ENCODE results near the gene TMEM19. TPM values are rescaled to one million over a fixed set of nuclear protein-coding genes. Genes with fewer than 3 reads are reported as not detected.

Gene TMEM19
- polyA plus RNA-seq, 1 of the 3 experiments (the other 2 are of a cell fraction): 12.6 TPM

GRCh38 chr12:71691504-71692129 is 5.7 kb downstream of the TMEM19 start:
- 88% methylated on average over 4 of the region's 4 CpGs for WGBS (ENCODE audit: low lambda C conversion rate)
- Histone ChIP-seq H4K20me1 (ENCODE audit: insufficient read depth) (no peaks in the 10 kb centered on the region), H3K4me1 (ENCODE audit: control insufficient read depth in 1 of 2, insufficient read depth in 2 of 2, low read depth in 1 of 2, low read length in 1 of 2) (peaks cover 2 to 7% of the 10 kb centered on the region in 2 experiments; a peak in 3 of 4 replicates), H2AFZ (ENCODE audit: low read depth) (no peak overlapping the region), H3K9me3 (no peaks in the 10 kb centered on the region), H3K27ac (ENCODE audit: low read depth in 2 of 2, low read length in 1 of 2) (no peak overlapping the region), H3K4me2 (no peak overlapping the region), H3K79me2 (ENCODE audit: insufficient read depth) (peaks cover 27% of the 10 kb centered on the region), H3F3A (replicated peaks; ENCODE audit: insufficient read depth) (peaks cover 11% of the 10 kb centered on the region), H3K36me3 (replicated peaks in 1 of 2; ENCODE audit: control insufficient read depth in 1 of 2, insufficient read depth in 2 of 2, low read length in 1 of 2) (peaks cover 0 to 14% of the 10 kb centered on the region in 2 experiments), H3K9ac (no peak overlapping the region), H3K27me3 (ENCODE audit: insufficient read depth) (no peaks in the 10 kb centered on the region), H3K9me2 (no peaks in the 10 kb centered on the region), H3K4me3 (ENCODE audit: low read depth in 2 of 2, low read length in 1 of 2) (no peak overlapping the region)
- no peak for TF ChIP-seq NFIC (IDR thresholded peaks at IDR 0.05; ENCODE audit: borderline replicate concordance)
- no peak for TF ChIP-seq GATA2 (CRISPR knock-in tag; IDR thresholded peaks at IDR 0.05)
- TF ChIP-seq TCF12 (IDR thresholded peaks at IDR 0.05): no peak
- no peak for TF ChIP-seq JUND (IDR thresholded peaks at IDR 0.05)
- no peak for TF ChIP-seq YY1 (IDR thresholded peaks at IDR 0.05; ENCODE audit: low read depth)
- TF ChIP-seq RXRA (IDR thresholded peaks at IDR 0.05; ENCODE audit: borderline replicate concordance, low read depth): no peak
- TF ChIP-seq EP300 (IDR thresholded peaks at IDR 0.05; ENCODE audit: borderline replicate concordance in 1 of 2, low read depth in 1 of 2, low read length in 1 of 2): no peak
- no peak for TF ChIP-seq IRF3 (IDR thresholded peaks at IDR 0.05; ENCODE audit: low read depth, low read length)
- no peak for TF ChIP-seq MAX (IDR thresholded peaks at IDR 0.05; ENCODE audit: low read depth)
- no peak for TF ChIP-seq FOSL2 (IDR thresholded peaks at IDR 0.05; ENCODE audit: borderline replicate concordance, low read depth)
- no peak for TF ChIP-seq ELF1 (IDR thresholded peaks at IDR 0.05)
- TF ChIP-seq, protein P1, sequence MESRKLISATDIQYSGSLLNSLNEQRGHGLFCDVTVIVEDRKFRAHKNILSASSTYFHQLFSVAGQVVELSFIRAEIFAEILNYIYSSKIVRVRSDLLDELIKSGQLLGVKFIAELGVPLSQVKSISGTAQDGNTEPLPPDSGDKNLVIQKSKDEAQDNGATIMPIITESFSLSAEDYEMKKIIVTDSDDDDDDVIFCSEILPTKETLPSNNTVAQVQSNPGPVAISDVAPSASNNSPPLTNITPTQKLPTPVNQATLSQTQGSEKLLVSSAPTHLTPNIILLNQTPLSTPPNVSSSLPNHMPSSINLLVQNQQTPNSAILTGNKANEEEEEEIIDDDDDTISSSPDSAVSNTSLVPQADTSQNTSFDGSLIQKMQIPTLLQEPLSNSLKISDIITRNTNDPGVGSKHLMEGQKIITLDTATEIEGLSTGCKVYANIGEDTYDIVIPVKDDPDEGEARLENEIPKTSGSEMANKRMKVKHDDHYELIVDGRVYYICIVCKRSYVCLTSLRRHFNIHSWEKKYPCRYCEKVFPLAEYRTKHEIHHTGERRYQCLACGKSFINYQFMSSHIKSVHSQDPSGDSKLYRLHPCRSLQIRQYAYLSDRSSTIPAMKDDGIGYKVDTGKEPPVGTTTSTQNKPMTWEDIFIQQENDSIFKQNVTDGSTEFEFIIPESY (IDR thresholded peaks at IDR 0.05; ENCODE audit: borderline replicate concordance, low read depth): no peak
- TF ChIP-seq MXI1 (IDR thresholded peaks at IDR 0.05; ENCODE audit: low read depth, low read length): no peak
- TF ChIP-seq RCOR1 (IDR thresholded peaks at IDR 0.05; ENCODE audit: low read length): no peak
- no peak for TF ChIP-seq POLR2AphosphoS5 (IDR thresholded peaks at IDR 0.05; ENCODE audit: low read depth, low read length)
- ChIA-PET CTCF (interaction anchor here (0.5 to 0.6 kb wide), 2 partner anchors 947 to 1466 kb away, joined by 3 read pairs; no protein-coding TSS in a partner anchor), POLR2A (interaction anchor here (0.6 kb wide), 1 partner anchor 22 kb away, joined by 3 read pairs; no protein-coding TSS in a partner anchor)
- DNase-seq: no peak

GRCh38 chr12:71693126-71693525 is 7.2 kb downstream of the TMEM19 start:
- Histone ChIP-seq H3K4me2 (no peak overlapping the region), H3K36me3 (replicated peaks in 1 of 2; ENCODE audit: control insufficient read depth in 1 of 2, insufficient read depth in 2 of 2, low read length in 1 of 2) (peaks cover 12 to 29% of the 10 kb centered on the region in 2 experiments), H3K4me1 (ENCODE audit: control insufficient read depth in 1 of 2, insufficient read depth in 2 of 2, low read depth in 1 of 2, low read length in 1 of 2) (peaks cover 0 to 7% of the 10 kb centered on the region in 2 experiments; a peak in 2 of 4 replicates), H3F3A (replicated peaks; ENCODE audit: insufficient read depth) (peaks cover 5% of the 10 kb centered on the region), H2AFZ (ENCODE audit: low read depth) (no peak overlapping the region), H3K9me2 (no peaks in the 10 kb centered on the region), H3K4me3 (ENCODE audit: low read depth in 2 of 2, low read length in 1 of 2) (no peak overlapping the region), H3K9ac (no peak overlapping the region), H3K79me2 (ENCODE audit: insufficient read depth) (peaks cover 12% of the 10 kb centered on the region; the same call in 1 of the 2 replicates), H3K27me3 (ENCODE audit: insufficient read depth) (no peaks in the 10 kb centered on the region), H3K9me3 (no peaks in the 10 kb centered on the region), H4K20me1 (ENCODE audit: insufficient read depth) (no peaks in the 10 kb centered on the region), H3K27ac (ENCODE audit: low read depth in 2 of 2, low read length in 1 of 2) (no peak overlapping the region)
- POLR2A ChIA-PET: no interaction called here
- no peak for DNase-seq
- CTCF ChIA-PET: no interaction called here
- 98% methylated on average over 6 of the region's 7 CpGs for WGBS (ENCODE audit: low lambda C conversion rate)
- TF ChIP-seq USF2 (IDR thresholded peaks at IDR 0.05; ENCODE audit: borderline replicate concordance, low read depth, low read length): no peak
- no peak for TF ChIP-seq RAD21 (IDR thresholded peaks at IDR 0.05; ENCODE audit: low read length)
- no peak for TF ChIP-seq IRF3 (IDR thresholded peaks at IDR 0.05; ENCODE audit: low read depth, low read length)
- TF ChIP-seq, protein P2, sequence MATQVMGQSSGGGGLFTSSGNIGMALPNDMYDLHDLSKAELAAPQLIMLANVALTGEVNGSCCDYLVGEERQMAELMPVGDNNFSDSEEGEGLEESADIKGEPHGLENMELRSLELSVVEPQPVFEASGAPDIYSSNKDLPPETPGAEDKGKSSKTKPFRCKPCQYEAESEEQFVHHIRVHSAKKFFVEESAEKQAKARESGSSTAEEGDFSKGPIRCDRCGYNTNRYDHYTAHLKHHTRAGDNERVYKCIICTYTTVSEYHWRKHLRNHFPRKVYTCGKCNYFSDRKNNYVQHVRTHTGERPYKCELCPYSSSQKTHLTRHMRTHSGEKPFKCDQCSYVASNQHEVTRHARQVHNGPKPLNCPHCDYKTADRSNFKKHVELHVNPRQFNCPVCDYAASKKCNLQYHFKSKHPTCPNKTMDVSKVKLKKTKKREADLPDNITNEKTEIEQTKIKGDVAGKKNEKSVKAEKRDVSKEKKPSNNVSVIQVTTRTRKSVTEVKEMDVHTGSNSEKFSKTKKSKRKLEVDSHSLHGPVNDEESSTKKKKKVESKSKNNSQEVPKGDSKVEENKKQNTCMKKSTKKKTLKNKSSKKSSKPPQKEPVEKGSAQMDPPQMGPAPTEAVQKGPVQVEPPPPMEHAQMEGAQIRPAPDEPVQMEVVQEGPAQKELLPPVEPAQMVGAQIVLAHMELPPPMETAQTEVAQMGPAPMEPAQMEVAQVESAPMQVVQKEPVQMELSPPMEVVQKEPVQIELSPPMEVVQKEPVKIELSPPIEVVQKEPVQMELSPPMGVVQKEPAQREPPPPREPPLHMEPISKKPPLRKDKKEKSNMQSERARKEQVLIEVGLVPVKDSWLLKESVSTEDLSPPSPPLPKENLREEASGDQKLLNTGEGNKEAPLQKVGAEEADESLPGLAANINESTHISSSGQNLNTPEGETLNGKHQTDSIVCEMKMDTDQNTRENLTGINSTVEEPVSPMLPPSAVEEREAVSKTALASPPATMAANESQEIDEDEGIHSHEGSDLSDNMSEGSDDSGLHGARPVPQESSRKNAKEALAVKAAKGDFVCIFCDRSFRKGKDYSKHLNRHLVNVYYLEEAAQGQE (IDR thresholded peaks at IDR 0.05; ENCODE audit: low read depth, low read length): no peak
- TF ChIP-seq EP300 (IDR thresholded peaks at IDR 0.05; ENCODE audit: borderline replicate concordance in 1 of 2, low read depth in 1 of 2, low read length in 1 of 2): no peak
- TF ChIP-seq MXI1 (IDR thresholded peaks at IDR 0.05; ENCODE audit: low read depth, low read length): no peak

Data from SK-N-SH (cell line).